Loucy (cell line): ENCODE data around the gene PASK.

Experiments used
- EZH2phosphoT487 ChIP-seq: fragments of 200-600 bp; IDR thresholded peaks from 2 replicates; pipeline ENCODE4 v1.6.1; 2018; ENCODE audit warnings: antibody characterized with exemption, mild to moderate bottlenecking, moderate library complexity, borderline replicate concordance
- TF ChIP-seq, protein P1 (sequence below): fragments of 200-600 bp; sonication (generic); conservative IDR thresholded peaks from 2 replicates; pipeline ENCODE4 v1.5.1; 2014; ENCODE audit warnings: mild to moderate bottlenecking, antibody characterized with exemption, low read length

DNA sequence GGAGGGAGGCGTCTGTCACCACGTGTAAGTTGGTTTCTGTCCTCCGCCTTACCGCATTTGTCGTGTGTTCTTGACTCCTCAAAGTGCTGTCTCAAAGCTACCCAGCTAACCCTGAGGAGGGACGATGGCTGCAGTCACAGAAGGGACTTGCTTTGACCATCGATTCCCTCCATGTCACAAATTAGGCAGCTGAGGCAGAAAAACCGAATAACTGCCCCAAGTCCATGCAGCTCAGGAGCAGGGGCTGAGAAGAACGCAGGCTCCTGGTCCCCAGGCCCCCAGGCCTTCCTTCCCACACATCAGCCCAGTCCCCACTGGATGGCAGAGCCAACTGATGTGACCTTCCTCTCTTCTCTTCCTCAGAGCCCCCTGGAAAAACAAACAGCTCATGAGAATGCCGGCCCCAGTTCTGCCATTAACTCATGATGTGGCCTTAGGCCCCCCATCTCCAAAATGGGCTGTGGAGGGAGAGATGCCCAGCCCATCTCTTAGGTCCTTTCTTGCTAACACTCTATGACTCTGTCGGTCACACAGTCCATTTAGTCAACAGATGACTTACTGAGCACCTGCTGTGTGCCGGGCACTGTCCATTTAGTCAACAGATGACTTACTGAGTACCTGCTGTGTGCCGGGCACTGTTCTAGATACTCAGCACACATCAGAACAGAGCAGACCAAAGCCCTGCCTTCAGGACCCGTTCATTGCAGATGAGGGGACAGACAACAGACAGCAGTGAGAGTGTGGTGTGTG lies 66.8 kb downstream of the PASK start:
- TF ChIP-seq, protein P1, sequence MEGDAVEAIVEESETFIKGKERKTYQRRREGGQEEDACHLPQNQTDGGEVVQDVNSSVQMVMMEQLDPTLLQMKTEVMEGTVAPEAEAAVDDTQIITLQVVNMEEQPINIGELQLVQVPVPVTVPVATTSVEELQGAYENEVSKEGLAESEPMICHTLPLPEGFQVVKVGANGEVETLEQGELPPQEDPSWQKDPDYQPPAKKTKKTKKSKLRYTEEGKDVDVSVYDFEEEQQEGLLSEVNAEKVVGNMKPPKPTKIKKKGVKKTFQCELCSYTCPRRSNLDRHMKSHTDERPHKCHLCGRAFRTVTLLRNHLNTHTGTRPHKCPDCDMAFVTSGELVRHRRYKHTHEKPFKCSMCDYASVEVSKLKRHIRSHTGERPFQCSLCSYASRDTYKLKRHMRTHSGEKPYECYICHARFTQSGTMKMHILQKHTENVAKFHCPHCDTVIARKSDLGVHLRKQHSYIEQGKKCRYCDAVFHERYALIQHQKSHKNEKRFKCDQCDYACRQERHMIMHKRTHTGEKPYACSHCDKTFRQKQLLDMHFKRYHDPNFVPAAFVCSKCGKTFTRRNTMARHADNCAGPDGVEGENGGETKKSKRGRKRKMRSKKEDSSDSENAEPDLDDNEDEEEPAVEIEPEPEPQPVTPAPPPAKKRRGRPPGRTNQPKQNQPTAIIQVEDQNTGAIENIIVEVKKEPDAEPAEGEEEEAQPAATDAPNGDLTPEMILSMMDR: no peak
- TF ChIP-seq EZH2phosphoT487: no peak
